Measurements from ENCODE around the gene TMF1. TPM values are rescaled to one million over a fixed set of nuclear protein-coding genes. Genes with fewer than 3 reads are reported as not detected.
A peak's percentile ranks its signal among the peaks of the same experiment; 100 is the strongest.

The TMF1 gene
- total RNA-seq, 1 donor from 2014 or later, result 34.4 TPM

GRCh38 chr3:69052472-69052898 is 352 bp upstream of the TMF1 start:
- Histone ChIP-seq H3K27me3 (no peaks in the 10 kb centered on the region), H3K9me3 (no peaks in the 10 kb centered on the region), H3K36me3 (peaks cover 0 to 24% of the 10 kb centered on the region in 2 donors), H3K4me1 (peaks cover 37% of the 10 kb centered on the region), H3K27ac (peak overlapping the region; percentile 94), H3K4me3 (peak overlapping the region; percentile 78 to 79)
- no peak for TF ChIP-seq CTCF (IDR thresholded peaks at IDR 0.05)
- TF ChIP-seq POLR2AphosphoS5 (IDR thresholded peaks at IDR 0.05; ENCODE audit: insufficient read depth in 1 of 2, low read depth in 1 of 2), result no peak
- no peak for TF ChIP-seq POLR2A (IDR thresholded peaks at IDR 0.05)
- DNase-seq (ENCODE audit: extremely low spot score in 2 of 2), result no peak
- intact Hi-C loops (cut with DNase I), result no loop called here

GRCh38 chr3:69048990-69049389 is 3.1 kb downstream of the TMF1 start:
- peaks cover 0 to 32% of the 10 kb centered on the region in 2 donors for H3K36me3 ChIP-seq
- intact Hi-C loops (cut with DNase I), result no loop called here
- H3K27ac ChIP-seq, result no peak overlapping the region
- H3K4me1 ChIP-seq, result peaks cover 52% of the 10 kb centered on the region
- TF ChIP-seq CTCF (IDR thresholded peaks at IDR 0.05), result no peak
- TF ChIP-seq POLR2AphosphoS5 (IDR thresholded peaks at IDR 0.05; ENCODE audit: insufficient read depth in 1 of 2, low read depth in 1 of 2), result no peak
- no peak for TF ChIP-seq POLR2A (IDR thresholded peaks at IDR 0.05)
- no peak overlapping the region for H3K4me3 ChIP-seq
- no peak for DNase-seq (ENCODE audit: extremely low spot score in 2 of 2)
- no peaks in the 10 kb centered on the region for H3K9me3 ChIP-seq
- no peaks in the 10 kb centered on the region for H3K27me3 ChIP-seq

GRCh38 chr3:69044608-69045007 is 7.5 kb downstream of the TMF1 start:
- no peak for DNase-seq (ENCODE audit: extremely low spot score in 2 of 2)
- no peak overlapping the region for H3K4me3 ChIP-seq
- peaks cover 0 to 65% of the 10 kb centered on the region in 2 donors for H3K36me3 ChIP-seq
- H3K4me1 ChIP-seq, result peaks cover 36% of the 10 kb centered on the region
- H3K9me3 ChIP-seq, result no peaks in the 10 kb centered on the region
- H3K27me3 ChIP-seq, result no peaks in the 10 kb centered on the region
- no peak overlapping the region for H3K27ac ChIP-seq
- TF ChIP-seq POLR2A (IDR thresholded peaks at IDR 0.05) (no peak), CTCF (IDR thresholded peaks at IDR 0.05) (no peak), POLR2AphosphoS5 (IDR thresholded peaks at IDR 0.05; ENCODE audit: insufficient read depth in 1 of 2, low read depth in 1 of 2) (no peak)
- intact Hi-C loops (cut with DNase I), result no loop called here

- no peak overlapping the region for H3K4me3 ChIP-seq
- TF ChIP-seq POLR2A (IDR thresholded peaks at IDR 0.05) (no peak), CTCF (IDR thresholded peaks at IDR 0.05) (no peak), POLR2AphosphoS5 (IDR thresholded peaks at IDR 0.05; ENCODE audit: insufficient read depth in 1 of 2, low read depth in 1 of 2) (no peak)
- peaks cover 0 to 87% of the 10 kb centered on the region in 2 donors for H3K36me3 ChIP-seq
- H3K27ac ChIP-seq, result no peak overlapping the region
- H3K9me3 ChIP-seq, result no peaks in the 10 kb centered on the region
- H3K4me1 ChIP-seq, result no peaks in the 10 kb centered on the region
- intact Hi-C loops (cut with DNase I), result no loop called here
- no peak for DNase-seq (ENCODE audit: extremely low spot score in 2 of 2)
- no peaks in the 10 kb centered on the region for H3K27me3 ChIP-seq
Measured at GRCh38 chr3:69033470-69033869, 18.7 kb downstream of the TMF1 start.

GRCh38 chr3:69032737-69033136 is 19.4 kb downstream of the TMF1 start:
- no peak for DNase-seq (ENCODE audit: extremely low spot score in 2 of 2)
- Histone ChIP-seq H3K27me3 (no peaks in the 10 kb centered on the region), H3K27ac (no peak overlapping the region), H3K36me3 (peaks cover 0 to 80% of the 10 kb centered on the region in 2 donors), H3K9me3 (no peaks in the 10 kb centered on the region), H3K4me1 (no peaks in the 10 kb centered on the region), H3K4me3 (no peak overlapping the region)
- intact Hi-C loops (cut with DNase I), result no loop called here
- TF ChIP-seq CTCF (IDR thresholded peaks at IDR 0.05) (no peak), POLR2AphosphoS5 (IDR thresholded peaks at IDR 0.05; ENCODE audit: insufficient read depth in 1 of 2, low read depth in 1 of 2) (no peak), POLR2A (IDR thresholded peaks at IDR 0.05) (no peak)

Data from vagina (tissue), 2 donors.